ENCODE results near the gene TMEM95.

Gene TMEM95, protein sequence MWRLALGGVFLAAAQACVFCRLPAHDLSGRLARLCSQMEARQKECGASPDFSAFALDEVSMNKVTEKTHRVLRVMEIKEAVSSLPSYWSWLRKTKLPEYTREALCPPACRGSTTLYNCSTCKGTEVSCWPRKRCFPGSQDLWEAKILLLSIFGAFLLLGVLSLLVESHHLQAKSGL

DNA sequence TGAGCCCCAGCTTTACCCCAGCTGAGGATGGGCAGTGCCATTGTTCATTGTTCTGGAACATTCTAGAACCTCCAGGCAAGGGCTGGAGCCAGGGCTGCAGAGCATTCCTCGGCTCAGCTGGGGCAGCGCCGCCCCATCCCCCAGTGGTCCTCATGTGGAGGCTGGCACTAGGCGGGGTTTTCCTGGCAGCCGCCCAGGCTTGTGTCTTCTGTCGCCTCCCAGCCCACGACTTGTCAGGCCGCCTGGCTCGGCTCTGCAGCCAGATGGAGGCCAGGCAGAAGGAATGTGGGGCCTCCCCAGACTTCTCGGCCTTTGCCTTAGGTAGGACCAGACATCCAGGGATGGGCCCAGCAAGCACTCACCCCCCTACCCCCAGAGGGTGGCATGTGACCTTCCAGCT is at the start of gene TMEM95:
Gene TMEM95, plus strand, starts transcription at position 104 of the 400 bp plus-strand sequence. Its CDS starts 49 bp downstream, at position 153.
- no peak within 1 kb of the TSS for H3K4me3 ChIP-seq (ENCODE audit: low read depth, low read length)
- no peak for DNase-seq (ENCODE audit: low read depth)
- no peak for TF ChIP-seq CTCF (conservative IDR thresholded peaks at IDR 0.05; ENCODE audit: low read depth, low read length)

DNA sequence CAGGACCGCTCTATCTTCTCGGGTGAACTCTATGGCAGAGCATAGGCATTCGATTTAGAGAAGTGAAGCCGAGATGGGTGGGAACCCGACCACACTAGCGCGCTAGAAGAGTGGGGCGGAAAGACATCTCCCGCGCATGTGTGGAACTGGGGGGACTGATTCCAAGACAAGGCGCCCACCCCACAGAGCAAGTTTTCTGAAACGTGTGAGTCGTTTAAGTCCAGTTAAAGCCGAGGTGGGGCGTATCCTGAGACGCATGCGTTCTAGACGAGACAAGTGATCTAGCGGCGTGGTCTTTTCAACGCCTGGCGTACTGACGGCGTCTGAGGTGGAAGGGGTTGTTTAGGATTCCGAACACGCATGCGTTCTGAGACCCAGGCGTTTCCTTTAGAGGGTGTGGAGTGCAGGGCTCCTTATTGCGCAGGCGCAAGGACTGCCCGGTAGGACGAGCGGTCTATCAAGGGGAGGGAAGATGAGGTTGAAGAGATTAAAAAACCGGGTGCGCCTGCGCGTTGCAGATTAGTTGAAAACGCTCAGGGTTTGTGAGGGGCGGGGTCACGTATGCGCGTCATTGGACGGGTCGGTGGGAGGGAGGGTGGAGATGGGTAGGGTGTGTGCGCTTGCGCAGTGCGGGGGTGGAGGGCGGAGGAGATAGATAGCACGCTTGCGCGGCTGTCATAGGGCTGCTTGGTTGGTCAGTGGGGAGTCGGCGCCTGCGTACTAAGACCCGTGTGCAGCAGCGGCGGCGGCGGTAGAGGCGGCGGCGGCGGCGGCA is 47.9 kb upstream of the TMEM95 start, which contains the start of gene EIF5A:
Gene EIF5A, plus strand, starts transcription at position 718 of the 775 bp plus-strand sequence. CDS start 2,008 bp downstream, outside the sequence.
- peak; percentile 100 for DNase-seq (ENCODE audit: low read depth)
- TF ChIP-seq CTCF (conservative IDR thresholded peaks at IDR 0.05; ENCODE audit: low read depth, low read length), result no peak
- peak within 1 kb of the TSS; percentile 72 for H3K4me3 ChIP-seq (ENCODE audit: low read depth, low read length)

- peak overlapping the region; percentile 72 for H3K4me3 ChIP-seq (ENCODE audit: low read depth, low read length)
- TF ChIP-seq CTCF (conservative IDR thresholded peaks at IDR 0.05; ENCODE audit: low read depth, low read length), result no peak
- peak; percentile 42 for DNase-seq (ENCODE audit: low read depth)
Observed at GRCh38 chr17:7307686-7308624, 47.0 kb upstream of the TMEM95 start.

GRCh38 chr17:7308625-7309433 is 46.1 kb upstream of the TMEM95 start:
- H3K4me3 ChIP-seq (ENCODE audit: low read depth, low read length), result peak overlapping the region; percentile 72
- TF ChIP-seq CTCF (conservative IDR thresholded peaks at IDR 0.05; ENCODE audit: low read depth, low read length), result no peak
- DNase-seq (ENCODE audit: low read depth), result peak; percentile 88

GRCh38 chr17:7309628-7310027 is 45.3 kb upstream of the TMEM95 start:
- TF ChIP-seq CTCF (conservative IDR thresholded peaks at IDR 0.05; ENCODE audit: low read depth, low read length), result no peak
- no peak overlapping the region for H3K4me3 ChIP-seq (ENCODE audit: low read depth, low read length)
- DNase-seq (ENCODE audit: low read depth), result no peak

- H3K4me3 ChIP-seq (ENCODE audit: low read depth, low read length), result no peak overlapping the region
- no peak for DNase-seq (ENCODE audit: low read depth)
- no peak for TF ChIP-seq CTCF (conservative IDR thresholded peaks at IDR 0.05; ENCODE audit: low read depth, low read length)
Observed at GRCh38 chr17:7311110-7311705, 43.7 kb upstream of the TMEM95 start.
